Measurements from ENCODE around the gene ELMO2.

The ELMO2 gene

GRCh38 chr20:46416421-46416820 lies 10.0 kb upstream of the ELMO2 start:
- H3K4me2 ChIP-seq (ENCODE audit: low read depth, low read length): no peak overlapping the region
- H3K27me3 ChIP-seq (replicated peaks; ENCODE audit: insufficient read depth, low read length): no peaks in the 10 kb centered on the region
- H3K36me3 ChIP-seq (replicated peaks; ENCODE audit: insufficient read depth, low read length): no peaks in the 10 kb centered on the region
- no peaks in the 10 kb centered on the region for H4K20me1 ChIP-seq (ENCODE audit: insufficient read depth, low read length)
- TF ChIP-seq CTCF (IDR thresholded peaks at IDR 0.05; ENCODE audit: low read length): no peak
- no peak overlapping the region for H3K9ac ChIP-seq (ENCODE audit: low read length)
- no peaks in the 10 kb centered on the region for H3K4me1 ChIP-seq (ENCODE audit: low read length)
- no peak overlapping the region for H2AFZ ChIP-seq (ENCODE audit: low read length)
- H3K9me2 ChIP-seq (replicated peaks; ENCODE audit: insufficient read depth, low read length): no peaks in the 10 kb centered on the region
- H3K9me3 ChIP-seq (replicated peaks; ENCODE audit: insufficient read depth, low read length): no peaks in the 10 kb centered on the region
- no peaks in the 10 kb centered on the region for H3K79me2 ChIP-seq (ENCODE audit: low read length)
- H3K27ac ChIP-seq (ENCODE audit: low read length): no peak overlapping the region
- no peak for DNase-seq
- no peak overlapping the region for H3K4me3 ChIP-seq (ENCODE audit: low read length)
- H3F3A ChIP-seq (ENCODE audit: insufficient read depth, low read length): no peaks in the 10 kb centered on the region

GRCh38 chr20:46415773-46416172 lies 9.4 kb upstream of the ELMO2 start:
- H3K9ac ChIP-seq (ENCODE audit: low read length): no peak overlapping the region
- H2AFZ ChIP-seq (ENCODE audit: low read length): no peak overlapping the region
- H3K4me3 ChIP-seq (ENCODE audit: low read length): no peak overlapping the region
- H3K9me3 ChIP-seq (replicated peaks; ENCODE audit: insufficient read depth, low read length): no peaks in the 10 kb centered on the region
- H3K27me3 ChIP-seq (replicated peaks; ENCODE audit: insufficient read depth, low read length): no peaks in the 10 kb centered on the region
- H3K27ac ChIP-seq (ENCODE audit: low read length): no peak overlapping the region
- no peaks in the 10 kb centered on the region for H3F3A ChIP-seq (ENCODE audit: insufficient read depth, low read length)
- H3K4me1 ChIP-seq (ENCODE audit: low read length): no peaks in the 10 kb centered on the region
- H4K20me1 ChIP-seq (ENCODE audit: insufficient read depth, low read length): no peaks in the 10 kb centered on the region
- no peak overlapping the region for H3K4me2 ChIP-seq (ENCODE audit: low read depth, low read length)
- no peaks in the 10 kb centered on the region for H3K36me3 ChIP-seq (replicated peaks; ENCODE audit: insufficient read depth, low read length)
- TF ChIP-seq EZH2phosphoT487 (IDR thresholded peaks at IDR 0.05; ENCODE audit: low read length) (no peak), EZH2 (optimal IDR thresholded peaks at IDR 0.05; ENCODE audit: low read depth, low read length) (no peak), CTCF (IDR thresholded peaks at IDR 0.05; ENCODE audit: low read length) (no peak)
- no peak for DNase-seq
- no peaks in the 10 kb centered on the region for H3K9me2 ChIP-seq (replicated peaks; ENCODE audit: insufficient read depth, low read length)
- no peaks in the 10 kb centered on the region for H3K79me2 ChIP-seq (ENCODE audit: low read length)

GRCh38 chr20:46414608-46415007 lies 8.2 kb upstream of the ELMO2 start:
- H3K9me2 ChIP-seq (replicated peaks; ENCODE audit: insufficient read depth, low read length): no peaks in the 10 kb centered on the region
- no peak overlapping the region for H2AFZ ChIP-seq (ENCODE audit: low read length)
- H4K20me1 ChIP-seq (ENCODE audit: insufficient read depth, low read length): no peaks in the 10 kb centered on the region
- H3K9me3 ChIP-seq (replicated peaks; ENCODE audit: insufficient read depth, low read length): no peaks in the 10 kb centered on the region
- no peak for TF ChIP-seq EZH2 (optimal IDR thresholded peaks at IDR 0.05; ENCODE audit: low read depth, low read length)
- no peak for TF ChIP-seq EZH2phosphoT487 (IDR thresholded peaks at IDR 0.05; ENCODE audit: low read length)
- no peak for TF ChIP-seq CTCF (IDR thresholded peaks at IDR 0.05; ENCODE audit: low read length)
- H3K27me3 ChIP-seq (replicated peaks; ENCODE audit: insufficient read depth, low read length): no peaks in the 10 kb centered on the region
- H3F3A ChIP-seq (ENCODE audit: insufficient read depth, low read length): no peaks in the 10 kb centered on the region
- no peaks in the 10 kb centered on the region for H3K36me3 ChIP-seq (replicated peaks; ENCODE audit: insufficient read depth, low read length)
- no peaks in the 10 kb centered on the region for H3K79me2 ChIP-seq (ENCODE audit: low read length)
- no peak overlapping the region for H3K4me3 ChIP-seq (ENCODE audit: low read length)
- H3K27ac ChIP-seq (ENCODE audit: low read length): no peak overlapping the region
- no peaks in the 10 kb centered on the region for H3K4me1 ChIP-seq (ENCODE audit: low read length)
- DNase-seq: no peak
- no peak overlapping the region for H3K4me2 ChIP-seq (ENCODE audit: low read depth, low read length)
- no peak overlapping the region for H3K9ac ChIP-seq (ENCODE audit: low read length)
